Neural progenitor cell (in vitro differentiated cells): ENCODE data around the gene TSPAN18. TPM values are rescaled to one million over a fixed set of nuclear protein-coding genes. Genes with fewer than 3 reads are reported as not detected.

Source experiments
- DNase-seq: peaks from one replicate; pipeline ENCODE4 v3.0.0-alpha.2; 2016; ENCODE audit warnings: low spot score
- H2AFZ ChIP-seq: fragments of 200-600 bp; sonication (generic); replicated peaks from 2 replicates; pipeline ENCODE4 v1.6.1; 2016; ENCODE audit warnings: antibody characterized with exemption
- H3F3A ChIP-seq: fragments of 200-600 bp; sonication (generic); 2 replicates; pipeline ENCODE4 v1.6.1; 2016; ENCODE audit warnings: antibody characterized with exemption, low read depth
- H3K27ac ChIP-seq: fragments of 200-600 bp; sonication (generic); 2 replicates; pipeline ENCODE4 v1.5.1; 2016; ENCODE audit warnings: mild to moderate bottlenecking
- H3K27me3 ChIP-seq: fragments of 200-600 bp; sonication (generic); 2 replicates; pipeline ENCODE4 v1.6.1; 2016; ENCODE audit warnings: mild to moderate bottlenecking, moderate library complexity
- H3K36me3 ChIP-seq: fragments of 200-600 bp; sonication (generic); 2 replicates; pipeline ENCODE4 v1.5.1; 2016
- H3K4me1 ChIP-seq: fragments of 200-600 bp; sonication (generic); 2 replicates; pipeline ENCODE4 v1.6.1; 2016; ENCODE audit warnings: mixed run types
- H3K4me2 ChIP-seq: fragments of 200-600 bp; sonication (generic); 2 replicates; pipeline ENCODE4 v1.6.1; 2016
- H3K4me3 ChIP-seq: fragments of 200-600 bp; sonication (generic); 2 replicates; pipeline ENCODE4 v1.5.1; 2016
- H3K79me2 ChIP-seq: fragments of 200-600 bp; sonication (generic); 2 replicates; pipeline ENCODE4 v1.6.1; 2016; ENCODE audit warnings: low read depth
- H3K9ac ChIP-seq: fragments of 200-600 bp; sonication (generic); 2 replicates; pipeline ENCODE4 v1.6.1; 2016
- H3K9me3 ChIP-seq: fragments of 200-600 bp; sonication (generic); 2 replicates; pipeline ENCODE4 v1.5.1; 2016; ENCODE audit warnings: low read depth
- H4K20me1 ChIP-seq: fragments of 200-600 bp; sonication (generic); 2 replicates; pipeline ENCODE4 v1.6.1; 2016; ENCODE audit warnings: low read depth
- H3K27ac Mint-ChIP-seq: 3 replicates; pipeline ENCODE4 v1.8.0; 2021; ENCODE audit warnings: mixed read lengths
- H3K27me3 Mint-ChIP-seq: 2 replicates; pipeline ENCODE4 v1.8.0; 2022; ENCODE audit warnings: low read depth, mild to moderate bottlenecking, inconsistent platforms, moderate library complexity, mixed read lengths; ENCODE audit not compliant: insufficient read depth
- H3K36me3 Mint-ChIP-seq: 3 replicates; pipeline ENCODE4 v1.8.0; 2021; ENCODE audit warnings: mixed read lengths
- H3K4me1 Mint-ChIP-seq: 3 replicates; pipeline ENCODE4 v1.8.0; 2021; ENCODE audit warnings: mixed read lengths
- H3K4me3 Mint-ChIP-seq: 3 replicates; pipeline ENCODE4 v1.8.0; 2021; ENCODE audit warnings: mild to moderate bottlenecking, moderate library complexity, mixed read lengths
- H3K9me3 Mint-ChIP-seq: 3 replicates; pipeline ENCODE4 v1.8.0; 2020; ENCODE audit warnings: mixed read lengths
- CTCF ChIP-seq: fragments of 200-600 bp; sonication (generic); IDR thresholded peaks from 2 replicates; pipeline ENCODE4 v1.5.1; 2017; ENCODE audit warnings: antibody characterized with exemption, mild to moderate bottlenecking
- EZH2 ChIP-seq: fragments of 200-600 bp; sonication (generic); IDR thresholded peaks from 2 replicates; pipeline ENCODE4 v1.6.1; 2017; ENCODE audit warnings: antibody characterized with exemption, mild to moderate bottlenecking, moderate library complexity
- EZH2phosphoT487 ChIP-seq: fragments of 200-600 bp; sonication (generic); IDR thresholded peaks from 2 replicates; pipeline ENCODE4 v1.6.1; 2017; ENCODE audit warnings: antibody characterized with exemption
- total RNA-seq: library from RNA; depleted of rRNA; stranded (reverse); fragments of >200 nt; gene quantifications from 2 replicates; pipeline ENCODE4 v1.2.3, GENCODE V29; 2015; ENCODE audit warnings: low replicate concordance

TSPAN18 gene
- total RNA-seq, 1 donor from 2014 or later = 16.5 TPM

DNA sequence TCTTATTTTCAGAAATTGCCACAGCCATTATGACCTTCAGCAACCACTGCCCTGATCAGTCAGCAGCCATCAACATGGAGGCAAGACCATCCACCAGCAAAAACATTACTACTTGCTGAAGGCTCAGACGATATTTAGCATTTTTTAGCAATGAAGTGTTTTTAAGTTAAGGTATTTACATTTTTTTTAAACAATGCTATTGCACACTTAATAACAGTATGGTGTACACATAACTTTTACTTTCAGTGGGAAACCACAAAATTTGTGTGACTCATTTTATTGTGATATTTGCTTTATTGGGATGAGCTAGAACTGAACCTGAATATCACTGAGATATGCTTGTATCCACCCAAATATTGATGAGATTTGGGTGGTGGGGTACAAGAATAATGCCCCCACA is 110.9 kb downstream of the TSPAN18 start:
- Mint-ChIP-seq H3K4me1 (peaks cover 72% of the 10 kb centered on the region), H3K27me3 (peaks cover 14% of the 10 kb centered on the region), H3K9me3 (peaks cover 21% of the 10 kb centered on the region), H3K27ac (no peak overlapping the region), H3K36me3 (peaks cover 33% of the 10 kb centered on the region), H3K4me3 (no peak overlapping the region)
- peaks cover 7% of the 10 kb centered on the region for H3K79me2 ChIP-seq
- no peak overlapping the region for H3K27ac ChIP-seq
- TF ChIP-seq CTCF (no peak), EZH2 (no peak), EZH2phosphoT487 (no peak)
- peaks cover 61% of the 10 kb centered on the region for H3K4me1 ChIP-seq
- no peak overlapping the region for H3K4me2 ChIP-seq
- H3F3A ChIP-seq = peaks cover 43% of the 10 kb centered on the region
- peaks cover 8% of the 10 kb centered on the region for H3K9me3 ChIP-seq
- H3K36me3 ChIP-seq = no peaks in the 10 kb centered on the region
- no peak overlapping the region for H3K9ac ChIP-seq
- H2AFZ ChIP-seq = no peak overlapping the region
- peaks cover 34% of the 10 kb centered on the region for H4K20me1 ChIP-seq
- DNase-seq = no peak
- no peak overlapping the region for H3K4me3 ChIP-seq
- peaks cover 12% of the 10 kb centered on the region for H3K27me3 ChIP-seq

DNA sequence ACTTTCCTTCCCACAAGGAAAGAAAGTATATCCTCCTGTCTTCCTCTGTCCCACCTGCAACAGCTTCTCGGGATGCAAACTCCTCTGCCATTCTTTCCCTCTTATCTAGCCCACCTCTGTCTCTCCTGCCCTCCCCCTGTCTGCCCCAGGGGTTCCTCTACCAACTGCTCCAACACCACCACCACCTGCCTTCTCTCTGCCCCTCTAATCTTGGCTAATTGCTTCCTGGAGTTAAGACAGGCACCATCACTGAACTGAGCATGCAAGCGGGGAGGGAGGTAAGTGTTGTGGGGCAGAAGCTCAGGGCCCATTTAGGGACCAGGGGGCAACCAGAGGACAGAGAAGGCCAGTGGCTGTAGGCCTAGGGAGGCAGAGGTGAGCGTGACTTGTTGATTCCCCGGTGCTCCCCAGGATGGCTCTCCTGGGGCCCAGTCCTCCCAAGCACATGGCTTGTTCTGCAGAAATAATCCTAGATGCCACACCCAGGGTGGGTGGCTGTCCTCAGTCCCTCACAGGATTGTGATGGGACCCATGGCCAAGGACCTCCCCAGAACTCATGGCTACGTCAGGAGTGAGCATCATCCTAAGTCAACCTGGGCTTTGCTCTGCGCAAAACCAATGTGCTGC is 112.8 kb downstream of the TSPAN18 start:
- Histone ChIP-seq H3K4me2 (no peak overlapping the region), H3K79me2 (peaks cover 7% of the 10 kb centered on the region), H3K9me3 (peaks cover 14% of the 10 kb centered on the region), H3K9ac (no peak overlapping the region), H3K36me3 (no peaks in the 10 kb centered on the region), H3K4me3 (no peak overlapping the region), H3K4me1 (peaks cover 43% of the 10 kb centered on the region), H3K27me3 (peaks cover 3% of the 10 kb centered on the region), H4K20me1 (peaks cover 19% of the 10 kb centered on the region), H2AFZ (no peak overlapping the region), H3K27ac (no peak overlapping the region), H3F3A (peaks cover 23% of the 10 kb centered on the region)
- TF ChIP-seq CTCF (no peak), EZH2phosphoT487 (no peak), EZH2 (no peak)
- H3K4me3 Mint-ChIP-seq = no peak overlapping the region
- peaks cover 11% of the 10 kb centered on the region for H3K27me3 Mint-ChIP-seq
- no peak for DNase-seq
- peaks cover 30% of the 10 kb centered on the region for H3K9me3 Mint-ChIP-seq
- peaks cover 57% of the 10 kb centered on the region for H3K4me1 Mint-ChIP-seq
- H3K36me3 Mint-ChIP-seq = peaks cover 43% of the 10 kb centered on the region
- H3K27ac Mint-ChIP-seq = peak overlapping the region; percentile 69

- H4K20me1 ChIP-seq = peaks cover 14% of the 10 kb centered on the region
- no peak overlapping the region for H3K4me2 ChIP-seq
- H3K4me3 ChIP-seq = no peak overlapping the region
- Mint-ChIP-seq H3K36me3 (peaks cover 47% of the 10 kb centered on the region), H3K4me3 (no peak overlapping the region), H3K27ac (peak overlapping the region; percentile 69), H3K4me1 (peaks cover 52% of the 10 kb centered on the region), H3K9me3 (peaks cover 34% of the 10 kb centered on the region), H3K27me3 (peaks cover 9% of the 10 kb centered on the region)
- H3K79me2 ChIP-seq = peaks cover 7% of the 10 kb centered on the region
- no peak overlapping the region for H3K9ac ChIP-seq
- H3F3A ChIP-seq = peaks cover 18% of the 10 kb centered on the region
- H3K4me1 ChIP-seq = peaks cover 38% of the 10 kb centered on the region
- H3K9me3 ChIP-seq = peaks cover 16% of the 10 kb centered on the region
- H2AFZ ChIP-seq = no peak overlapping the region
- H3K36me3 ChIP-seq = no peaks in the 10 kb centered on the region
- no peak overlapping the region for H3K27ac ChIP-seq
- no peak for DNase-seq
- TF ChIP-seq CTCF (no peak), EZH2 (no peak), EZH2phosphoT487 (no peak)
- peaks cover 3% of the 10 kb centered on the region for H3K27me3 ChIP-seq
Observed at GRCh38 chr11:44840085-44840478, 113.3 kb downstream of the TSPAN18 start.
